SU-DHL-6 (cell line): Measurements from ENCODE around the gene TRIM2.

Experiments
- H2AFZ ChIP-seq: fragments of 200-600 bp; sonication (generic); 2 replicates; pipeline ENCODE4 v1.6.1; 2014; ENCODE audit warnings: low read depth, mild to moderate bottlenecking, moderate library complexity, mixed read lengths, antibody characterized with exemption, low read length; ENCODE audit not compliant: severe bottlenecking
- H3F3A ChIP-seq: fragments of 200-600 bp; shearing (Covaris generic); 2 replicates; pipeline ENCODE4 v1.6.0; 2016; ENCODE audit warnings: antibody characterized with exemption, mild to moderate bottlenecking; ENCODE audit not compliant: insufficient read depth
- H3K27ac ChIP-seq: fragments of 200-600 bp; sonication (generic); 2 replicates; pipeline ENCODE4 v1.5.1; 2016; ENCODE audit warnings: low read depth, mild to moderate bottlenecking, low read length, moderate library complexity, mixed read lengths
- H3K27me3 ChIP-seq: fragments of 200-600 bp; sonication (generic), shearing (Covaris generic); 2 replicates; pipeline ENCODE4 v1.6.0; 2014; ENCODE audit warnings: mild to moderate bottlenecking, low read length
- H3K36me3 ChIP-seq: fragments of 200-600 bp; sonication (generic); 2 replicates; pipeline ENCODE4 v1.6.1; 2014; ENCODE audit warnings: mild to moderate bottlenecking, low read length, mixed read lengths
- H3K4me2 ChIP-seq: fragments of 300-600, 200-600 bp; shearing (Covaris generic), sonication (generic); 2 replicates; pipeline ENCODE4 v1.6.0; 2014; ENCODE audit warnings: low read length, low read depth, mild to moderate bottlenecking; ENCODE audit not compliant: poor library complexity, severe bottlenecking
- H3K4me3 ChIP-seq: fragments of 200-600 bp; sonication (generic); 2 replicates; pipeline ENCODE4 v1.5.1; 2014; ENCODE audit warnings: antibody characterized with exemption, low read length, mild to moderate bottlenecking, mixed read lengths; ENCODE audit not compliant: insufficient read depth, poor library complexity, severe bottlenecking
- H3K79me2 ChIP-seq: fragments of 200-600 bp; sonication (generic); 2 replicates; pipeline ENCODE4 v1.6.1; 2014; ENCODE audit warnings: mild to moderate bottlenecking, low read length, moderate library complexity; ENCODE audit not compliant: insufficient read depth
- H3K9ac ChIP-seq: fragments of 200-600 bp; sonication (generic); 2 replicates; pipeline ENCODE4 v1.7.0; 2014; ENCODE audit warnings: mild to moderate bottlenecking, low read length
- H3K9me2 ChIP-seq: fragments of 200-600 bp; sonication (generic); replicated peaks from 2 replicates; pipeline ENCODE4 v1.6.1; 2014; ENCODE audit warnings: low read length; ENCODE audit not compliant: insufficient read depth
- H3K9me3 ChIP-seq: fragments of 200-600 bp; sonication (generic); 2 replicates; pipeline ENCODE4 v1.6.1; 2014; ENCODE audit warnings: low read length, mixed read lengths; ENCODE audit not compliant: insufficient read depth
- H4K20me1 ChIP-seq: fragments of 200-600 bp; sonication (generic); 2 replicates; pipeline ENCODE4 v1.6.1; 2014; ENCODE audit warnings: low read depth, mild to moderate bottlenecking, antibody characterized with exemption, low read length, moderate library complexity, mixed read lengths
- CTCF ChIP-seq: fragments of 200-600 bp; sonication (generic); IDR thresholded peaks from one replicate; pipeline ENCODE4 v1.5.1; 2017; ENCODE audit warnings: antibody characterized with exemption, mild to moderate bottlenecking, low read length, moderate library complexity; ENCODE audit not compliant: insufficient read depth, poor library complexity, severe bottlenecking
- EZH2phosphoT487 ChIP-seq: fragments of 200-600 bp; sonication (generic), shearing (Covaris generic); conservative IDR thresholded peaks from 2 replicates; pipeline ENCODE4 v1.6.1; 2018; ENCODE audit warnings: mild to moderate bottlenecking, antibody characterized with exemption, low read length, moderate library complexity, mixed read lengths

Gene TRIM2

GRCh38 chr4:153291562-153291961 is 87.3 kb downstream of the TRIM2 start:
- Histone ChIP-seq H3K9me3 (no peaks in the 10 kb centered on the region), H3K27ac (no peak overlapping the region), H3F3A (no peaks in the 10 kb centered on the region), H2AFZ (no peak overlapping the region), H3K9ac (no peak overlapping the region), H3K79me2 (no peaks in the 10 kb centered on the region), H3K4me2 (no peak overlapping the region), H4K20me1 (no peaks in the 10 kb centered on the region), H3K4me3 (no peak overlapping the region), H3K9me2 (no peaks in the 10 kb centered on the region), H3K36me3 (no peaks in the 10 kb centered on the region), H3K27me3 (no peaks in the 10 kb centered on the region)
- no peak for TF ChIP-seq EZH2phosphoT487
- TF ChIP-seq CTCF, result no peak

GRCh38 chr4:153292897-153293741 is 88.9 kb downstream of the TRIM2 start:
- H3K27ac ChIP-seq, result no peak overlapping the region
- H4K20me1 ChIP-seq, result no peaks in the 10 kb centered on the region
- no peaks in the 10 kb centered on the region for H3K79me2 ChIP-seq
- no peak overlapping the region for H3K9ac ChIP-seq
- no peaks in the 10 kb centered on the region for H3K9me3 ChIP-seq
- H3K36me3 ChIP-seq, result no peaks in the 10 kb centered on the region
- no peak overlapping the region for H3K4me3 ChIP-seq
- H2AFZ ChIP-seq, result no peak overlapping the region
- TF ChIP-seq CTCF (no peak), EZH2phosphoT487 (no peak)
- no peaks in the 10 kb centered on the region for H3K9me2 ChIP-seq
- no peaks in the 10 kb centered on the region for H3K27me3 ChIP-seq
- H3K4me2 ChIP-seq, result no peak overlapping the region
- H3F3A ChIP-seq, result no peaks in the 10 kb centered on the region

GRCh38 chr4:153293742-153294057 is 89.5 kb downstream of the TRIM2 start:
- TF ChIP-seq EZH2phosphoT487 (no peak), CTCF (no peak)
- no peaks in the 10 kb centered on the region for H3F3A ChIP-seq
- no peak overlapping the region for H3K9ac ChIP-seq
- H3K9me2 ChIP-seq, result no peaks in the 10 kb centered on the region
- H3K79me2 ChIP-seq, result no peaks in the 10 kb centered on the region
- no peaks in the 10 kb centered on the region for H3K36me3 ChIP-seq
- no peak overlapping the region for H2AFZ ChIP-seq
- H3K9me3 ChIP-seq, result no peaks in the 10 kb centered on the region
- no peak overlapping the region for H3K4me2 ChIP-seq
- no peak overlapping the region for H3K4me3 ChIP-seq
- H4K20me1 ChIP-seq, result no peaks in the 10 kb centered on the region
- H3K27ac ChIP-seq, result no peak overlapping the region
- H3K27me3 ChIP-seq, result no peaks in the 10 kb centered on the region
